ENCODE results near the gene ROBO2.

The ROBO2 gene

GRCh38 chr3:77189258-77189657 lies 149.4 kb downstream of the ROBO2 start:
- DNase-seq (ENCODE audit: low read depth in 2 of 2) = no peak

GRCh38 chr3:77189684-77190083 lies 149.8 kb downstream of the ROBO2 start:
- DNase-seq (ENCODE audit: low read depth in 2 of 2) = no peak

GRCh38 chr3:77190374-77190773 lies 150.5 kb downstream of the ROBO2 start:
- DNase-seq (ENCODE audit: low read depth in 2 of 2) = no peak

- DNase-seq (ENCODE audit: low read depth in 2 of 2) = no peak
Measured at GRCh38 chr3:77191014-77191413, 151.1 kb downstream of the ROBO2 start.

GRCh38 chr3:77191640-77192039 lies 151.7 kb downstream of the ROBO2 start:
- no peak for DNase-seq (ENCODE audit: low read depth in 2 of 2)

- DNase-seq (ENCODE audit: low read depth in 2 of 2) = no peak
Measured at GRCh38 chr3:77195766-77196545, 156.1 kb downstream of the ROBO2 start.

GRCh38 chr3:77197408-77197807 lies 157.5 kb downstream of the ROBO2 start:
- no peak for DNase-seq (ENCODE audit: low read depth in 2 of 2)

GRCh38 chr3:77203851-77204250 lies 164.0 kb downstream of the ROBO2 start:
- no peak for DNase-seq (ENCODE audit: low read depth in 2 of 2)

GRCh38 chr3:77204788-77205187 lies 164.9 kb downstream of the ROBO2 start:
- no peak for DNase-seq (ENCODE audit: low read depth in 2 of 2)

- DNase-seq (ENCODE audit: low read depth in 2 of 2) = no peak
Measured at GRCh38 chr3:77207753-77208152, 167.9 kb downstream of the ROBO2 start.

GRCh38 chr3:77222701-77223100 lies 182.8 kb downstream of the ROBO2 start:
- no peak for DNase-seq (ENCODE audit: low read depth in 2 of 2)

- no peak for DNase-seq (ENCODE audit: low read depth in 2 of 2)
Measured at GRCh38 chr3:77227567-77227966, 187.7 kb downstream of the ROBO2 start.

- no peak for DNase-seq (ENCODE audit: low read depth in 2 of 2)
Measured at GRCh38 chr3:77232557-77232956, 192.7 kb downstream of the ROBO2 start.

- no peak for DNase-seq (ENCODE audit: low read depth in 2 of 2)
Measured at GRCh38 chr3:77234004-77234403, 194.1 kb downstream of the ROBO2 start.

GRCh38 chr3:77236118-77236517 lies 196.2 kb downstream of the ROBO2 start:
- DNase-seq (ENCODE audit: low read depth in 2 of 2) = no peak

- no peak for DNase-seq (ENCODE audit: low read depth in 2 of 2)
Measured at GRCh38 chr3:77240072-77240650, 200.3 kb downstream of the ROBO2 start.

- no peak for DNase-seq (ENCODE audit: low read depth in 2 of 2)
Measured at GRCh38 chr3:77242371-77242770, 202.5 kb downstream of the ROBO2 start.

- no peak for DNase-seq (ENCODE audit: low read depth in 2 of 2)
Measured at GRCh38 chr3:77244981-77245380, 205.1 kb downstream of the ROBO2 start.

GRCh38 chr3:77247061-77247460 lies 207.2 kb downstream of the ROBO2 start:
- DNase-seq (ENCODE audit: low read depth in 2 of 2) = no peak

- no peak for DNase-seq (ENCODE audit: low read depth in 2 of 2)
Measured at GRCh38 chr3:77247817-77248216, 207.9 kb downstream of the ROBO2 start.

- no peak for DNase-seq (ENCODE audit: low read depth in 2 of 2)
Measured at GRCh38 chr3:77248420-77248819, 208.5 kb downstream of the ROBO2 start.

- DNase-seq (ENCODE audit: low read depth in 2 of 2) = no peak
Measured at GRCh38 chr3:77251136-77251535, 211.2 kb downstream of the ROBO2 start.

GRCh38 chr3:77254967-77255831 lies 215.3 kb downstream of the ROBO2 start:
- no peak for DNase-seq (ENCODE audit: low read depth in 2 of 2)

Measured in stimulated activated CD8-positive, alpha-beta memory T cell treated with anti-CD3 and anti-CD28 coated beads, Interleukin-2, amount 100 ng/mL, for 48 hours (primary cell).